ENCODE measurements around the gene ABCC3. TPM values are rescaled to one million over a fixed set of nuclear protein-coding genes. Genes with fewer than 3 reads are reported as not detected.

Gene ABCC3
- total RNA-seq, 4 donors from 2014 or later = 1.5 to 19.2 (median 7.3) TPM

DNA sequence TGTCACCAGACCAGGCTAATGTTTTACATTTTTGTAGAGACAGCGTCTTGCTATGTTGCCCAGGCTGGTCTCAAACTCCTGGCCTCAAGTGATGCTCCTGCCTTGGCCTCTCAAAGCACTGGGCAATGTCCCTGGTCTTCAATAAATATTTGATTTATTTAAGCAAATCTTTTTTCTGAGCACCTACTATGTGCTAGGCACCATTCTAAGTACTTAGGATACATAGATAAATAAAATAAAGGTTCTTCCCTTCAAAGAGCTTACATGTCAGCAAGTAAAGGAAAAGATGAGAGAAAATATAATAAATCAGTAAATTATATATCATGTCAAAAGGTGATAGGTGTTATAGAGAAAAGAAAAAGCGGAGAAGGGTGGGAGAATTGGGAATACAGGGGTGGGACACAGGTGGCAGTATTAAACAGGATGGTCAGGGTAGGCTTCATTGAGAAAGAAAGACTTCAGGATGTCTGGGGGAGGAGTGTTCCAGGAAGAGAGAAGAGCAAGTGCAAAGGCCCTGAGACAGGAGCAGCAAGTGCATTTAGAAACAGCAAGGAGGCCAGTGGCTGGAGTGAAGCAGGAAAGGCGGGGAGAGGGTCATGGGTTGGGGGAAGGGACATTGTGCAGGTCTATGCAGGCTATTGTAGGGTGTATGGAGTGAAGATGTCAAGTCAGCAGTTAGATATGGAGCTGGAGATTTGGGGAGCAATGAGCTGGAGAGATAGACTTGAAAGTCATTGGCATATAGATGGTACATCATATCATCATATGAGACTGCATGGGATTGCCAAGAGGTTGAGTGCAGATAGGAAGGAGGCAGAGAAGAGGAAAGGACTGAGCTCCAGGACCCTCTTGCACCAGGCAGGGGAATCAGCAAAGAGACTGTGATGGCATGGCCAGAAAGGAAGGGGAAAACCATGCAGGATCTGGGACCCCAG, 11.3 kb downstream of the ABCC3 start:
- Histone ChIP-seq H3K9me3 (no peaks in the 10 kb centered on the region), H3K4me1 (peaks cover 0 to 8% (median 0%) of the 10 kb centered on the region in 4 donors), H3K36me3 (no peaks in the 10 kb centered on the region), H3K4me3 (no peak overlapping the region), H3K27me3 (no peaks in the 10 kb centered on the region), H3K27ac (no peak overlapping the region)
- TF ChIP-seq EP300 (IDR thresholded peaks at IDR 0.05) = no peak
- TF ChIP-seq POLR2A (IDR thresholded peaks at IDR 0.05) = no peak
- TF ChIP-seq, protein P1, sequence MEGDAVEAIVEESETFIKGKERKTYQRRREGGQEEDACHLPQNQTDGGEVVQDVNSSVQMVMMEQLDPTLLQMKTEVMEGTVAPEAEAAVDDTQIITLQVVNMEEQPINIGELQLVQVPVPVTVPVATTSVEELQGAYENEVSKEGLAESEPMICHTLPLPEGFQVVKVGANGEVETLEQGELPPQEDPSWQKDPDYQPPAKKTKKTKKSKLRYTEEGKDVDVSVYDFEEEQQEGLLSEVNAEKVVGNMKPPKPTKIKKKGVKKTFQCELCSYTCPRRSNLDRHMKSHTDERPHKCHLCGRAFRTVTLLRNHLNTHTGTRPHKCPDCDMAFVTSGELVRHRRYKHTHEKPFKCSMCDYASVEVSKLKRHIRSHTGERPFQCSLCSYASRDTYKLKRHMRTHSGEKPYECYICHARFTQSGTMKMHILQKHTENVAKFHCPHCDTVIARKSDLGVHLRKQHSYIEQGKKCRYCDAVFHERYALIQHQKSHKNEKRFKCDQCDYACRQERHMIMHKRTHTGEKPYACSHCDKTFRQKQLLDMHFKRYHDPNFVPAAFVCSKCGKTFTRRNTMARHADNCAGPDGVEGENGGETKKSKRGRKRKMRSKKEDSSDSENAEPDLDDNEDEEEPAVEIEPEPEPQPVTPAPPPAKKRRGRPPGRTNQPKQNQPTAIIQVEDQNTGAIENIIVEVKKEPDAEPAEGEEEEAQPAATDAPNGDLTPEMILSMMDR (IDR thresholded peaks at IDR 0.05) = no peak
- WGBS, 2 donors = 90 to 94% methylated on average over 3 of the region's 3 CpGs
- DNase-seq (ENCODE audit: low spot score in 2 of 2) = no peak

DNA sequence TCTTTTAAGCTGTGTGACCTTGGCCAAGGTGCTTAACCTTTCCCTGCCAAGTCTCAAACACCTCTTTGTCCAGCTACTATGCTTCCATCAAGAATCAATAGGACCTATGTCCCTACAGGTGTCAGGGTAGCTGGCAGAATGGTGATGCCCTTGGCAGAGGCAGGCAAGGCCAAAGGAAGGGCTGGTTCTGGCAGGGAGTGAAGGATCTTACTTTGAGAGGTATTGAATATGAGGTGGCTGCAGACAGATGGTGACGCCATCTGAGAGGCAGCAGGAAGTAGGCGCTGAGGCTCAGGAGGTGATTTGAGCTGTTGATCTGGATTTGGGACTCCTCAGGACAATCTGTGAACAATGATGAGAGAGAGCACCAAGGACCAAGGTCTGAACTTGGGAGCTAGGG, 12.5 kb downstream of the ABCC3 start:
- H3K27me3 ChIP-seq = no peaks in the 10 kb centered on the region
- H3K9me3 ChIP-seq = no peaks in the 10 kb centered on the region
- no peak overlapping the region for H3K4me3 ChIP-seq
- no peaks in the 10 kb centered on the region for H3K4me1 ChIP-seq
- H3K36me3 ChIP-seq = no peaks in the 10 kb centered on the region
- H3K27ac ChIP-seq = no peak overlapping the region
- DNase-seq (ENCODE audit: low spot score in 2 of 2) = no peak
- 97 to 100% methylated on average over 2 of the region's 2 CpGs for WGBS, 2 donors
- TF ChIP-seq POLR2A (IDR thresholded peaks at IDR 0.05) (no peak), EP300 (IDR thresholded peaks at IDR 0.05) (no peak)
- TF ChIP-seq, protein P1 (IDR thresholded peaks at IDR 0.05) = no peak

DNA sequence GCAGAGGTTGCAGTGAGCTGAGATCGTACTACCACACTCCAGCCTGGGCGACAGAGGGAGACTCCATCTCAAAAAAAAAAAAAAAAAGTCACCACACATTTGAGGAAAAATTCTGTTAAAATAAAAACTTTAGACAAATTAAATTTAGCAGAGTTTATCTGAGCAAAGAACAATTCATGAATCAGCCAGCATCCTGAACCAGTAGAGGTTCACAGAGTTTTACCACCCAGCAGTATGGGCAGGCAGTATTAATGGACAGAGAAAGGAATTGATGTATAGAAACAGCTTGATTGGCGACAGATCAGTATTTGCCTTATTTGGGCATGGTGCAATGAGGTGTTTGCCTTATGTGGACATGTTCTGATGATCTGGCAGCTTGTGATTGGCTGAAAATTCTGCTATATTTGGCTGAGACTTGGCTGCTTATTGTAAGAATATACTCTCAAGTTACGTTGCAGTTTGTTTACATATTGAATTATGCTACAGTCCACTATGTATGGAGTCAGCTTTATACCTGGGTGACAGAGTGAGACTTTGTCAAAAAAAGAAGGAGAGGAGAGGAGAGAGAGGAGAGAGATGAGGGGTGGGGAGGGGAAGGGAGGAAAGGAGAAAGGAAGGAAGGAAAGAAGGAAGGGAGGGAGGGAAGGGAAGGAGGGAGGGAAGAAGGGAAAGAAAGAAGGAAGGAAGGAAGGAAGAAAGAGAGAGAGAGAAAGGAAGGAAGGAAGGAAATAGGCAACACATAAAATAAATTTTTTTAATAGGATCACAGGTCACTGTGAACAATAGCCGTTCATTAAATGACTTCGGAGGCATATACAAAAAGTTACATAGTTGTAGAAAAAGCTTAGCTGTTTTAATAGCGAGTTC, 14.6 kb downstream of the ABCC3 start:
- H3K27ac ChIP-seq = no peak overlapping the region
- H3K27me3 ChIP-seq = no peaks in the 10 kb centered on the region
- TF ChIP-seq, protein P1 (IDR thresholded peaks at IDR 0.05) = no peak
- no peak for TF ChIP-seq POLR2A (IDR thresholded peaks at IDR 0.05)
- TF ChIP-seq EP300 (IDR thresholded peaks at IDR 0.05) = no peak
- peaks cover 0 to 5% (median 0%) of the 10 kb centered on the region in 4 donors for H3K9me3 ChIP-seq
- H3K4me3 ChIP-seq = no peak overlapping the region
- no peaks in the 10 kb centered on the region for H3K4me1 ChIP-seq
- DNase-seq (ENCODE audit: low spot score in 2 of 2) = no peak
- WGBS, 2 donors = 55 to 61% methylated on average over 7 of the region's 7 CpGs
- no peaks in the 10 kb centered on the region for H3K36me3 ChIP-seq

DNA sequence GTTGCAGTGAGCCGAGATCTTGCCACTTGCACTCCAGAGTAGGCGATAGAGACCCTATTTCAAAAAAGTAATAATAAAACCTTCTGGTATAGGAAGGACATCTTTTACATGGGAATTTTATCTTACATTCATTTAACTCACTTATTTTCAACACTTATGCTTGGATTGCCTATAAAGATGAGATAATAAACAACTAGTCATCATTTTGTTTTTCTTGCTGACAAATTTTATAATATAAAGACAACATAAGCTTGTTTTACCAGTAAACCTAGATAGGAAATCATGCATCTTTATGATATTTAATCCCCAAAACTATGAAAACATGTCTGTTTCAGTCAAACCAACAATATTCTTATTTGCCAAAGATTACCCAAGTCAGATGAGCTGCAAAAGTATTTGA, 17.0 kb downstream of the ABCC3 start:
- Histone ChIP-seq H3K4me1 (no peaks in the 10 kb centered on the region), H3K27me3 (no peaks in the 10 kb centered on the region), H3K36me3 (no peaks in the 10 kb centered on the region), H3K9me3 (peaks cover 0 to 5% (median 0%) of the 10 kb centered on the region in 4 donors), H3K27ac (no peak overlapping the region), H3K4me3 (no peak overlapping the region)
- no peak for TF ChIP-seq EP300 (IDR thresholded peaks at IDR 0.05)
- no peak for TF ChIP-seq POLR2A (IDR thresholded peaks at IDR 0.05)
- TF ChIP-seq, protein P1 (IDR thresholded peaks at IDR 0.05) = no peak
- no peak for DNase-seq (ENCODE audit: low spot score in 2 of 2)
- 89 to 93% methylated on average over 2 of the region's 2 CpGs for WGBS, 2 donors
